HEK293T (cell line): ENCODE data around the gene KAZALD1.

Experiments
- CTCF ChIA-PET: fragments of 350-600 bp; formaldehyde crosslinking; extraction: SDS; loops from one replicate; lab custom pipeline; 2021; ENCODE audit warnings: antibody characterized with exemption, inconsistent platforms; lab: Yijun Ruan, JAX
- POLR2A ChIA-PET: fragments of 350-600 bp; formaldehyde crosslinking; extraction: SDS; loops from one replicate; lab custom pipeline; 2020; ENCODE audit warnings: antibody characterized with exemption, inconsistent platforms; lab: Yijun Ruan, JAX
- DNase-seq: peaks from one replicate; pipeline ENCODE4 v3.0.0; 2012; ENCODE audit warnings: mixed read lengths; ENCODE audit errors: extremely low spot score
- ARNT ChIP-seq: fragments of 450-650 bp; IDR thresholded peaks from 2 replicates; pipeline ENCODE4 v1.6.1; 2017; ENCODE audit warnings: mild to moderate bottlenecking
- BHLHE40 ChIP-seq: fragments of 450-650 bp; IDR thresholded peaks from 2 replicates; pipeline ENCODE4 v1.6.1; 2016; ENCODE audit warnings: mild to moderate bottlenecking, moderate library complexity, borderline replicate concordance
- CTBP1 ChIP-seq: fragments of 450-650 bp; IDR thresholded peaks from 2 replicates; pipeline ENCODE4 v1.6.1; 2016; ENCODE audit warnings: borderline replicate concordance
- ELF4 ChIP-seq: fragments of 450-650 bp; IDR thresholded peaks from 2 replicates; pipeline ENCODE4 v1.6.1; 2017; ENCODE audit warnings: antibody characterized with exemption
- FOXA1 ChIP-seq: fragments of 450-650 bp; IDR thresholded peaks from 2 replicates; pipeline ENCODE4 v1.6.1; 2016; ENCODE audit warnings: mild to moderate bottlenecking
- FOXK2 ChIP-seq: fragments of 450-650 bp; IDR thresholded peaks from 2 replicates; pipeline ENCODE4 v1.6.1; 2016; ENCODE audit warnings: mild to moderate bottlenecking
- FOXM1 ChIP-seq: fragments of 450-650 bp; IDR thresholded peaks from 2 replicates; pipeline ENCODE4 v1.6.1; 2017; ENCODE audit warnings: mild to moderate bottlenecking, borderline replicate concordance
- HDGF ChIP-seq: fragments of 450-650 bp; IDR thresholded peaks from 2 replicates; pipeline ENCODE4 v1.6.1; 2017; ENCODE audit warnings: antibody characterized with exemption, borderline replicate concordance
- L3MBTL2 ChIP-seq: fragments of 450-650 bp; conservative IDR thresholded peaks from 2 replicates; pipeline ENCODE4 v1.6.1; 2016; ENCODE audit warnings: mild to moderate bottlenecking
- LEF1 ChIP-seq: fragments of 450-650 bp; IDR thresholded peaks from 2 replicates; pipeline ENCODE4 v1.6.1; 2017; ENCODE audit warnings: mild to moderate bottlenecking, borderline replicate concordance
- NFRKB ChIP-seq: fragments of 450-650 bp; IDR thresholded peaks from 2 replicates; pipeline ENCODE4 v1.6.1; 2016; ENCODE audit warnings: mild to moderate bottlenecking, moderate library complexity
- PKNOX1 ChIP-seq: fragments of 450-650 bp; IDR thresholded peaks from 2 replicates; pipeline ENCODE4 v1.6.1; 2016
- SP1 ChIP-seq: fragments of 450-650 bp; IDR thresholded peaks from 2 replicates; pipeline ENCODE4 v1.6.1; 2017
- SUZ12 ChIP-seq: fragments of 450-650 bp; IDR thresholded peaks from 2 replicates; pipeline ENCODE4 v1.6.1; 2016; ENCODE audit warnings: mild to moderate bottlenecking
- TARDBP ChIP-seq: fragments of 450-650 bp; IDR thresholded peaks from 2 replicates; pipeline ENCODE4 v1.6.1; 2016
- ZNF384 ChIP-seq: fragments of 450-650 bp; IDR thresholded peaks from 2 replicates; pipeline ENCODE4 v1.6.1; 2016

KAZALD1 gene

GRCh38 chr10:101090597-101090996 lies 28.8 kb downstream of the KAZALD1 start:
- POLR2A ChIA-PET = no interaction called here
- no peak for DNase-seq
- CTCF ChIA-PET = no interaction called here
- TF ChIP-seq FOXA1 (no peak), ELF4 (no peak), TARDBP (no peak), LEF1 (no peak), ARNT (no peak), BHLHE40 (no peak), CTBP1 (no peak), NFRKB (no peak), SP1 (no peak), PKNOX1 (no peak), HDGF (no peak), ZNF384 (no peak), FOXM1 (no peak), FOXK2 (no peak), SUZ12 (no peak), L3MBTL2 (no peak)

- ChIA-PET CTCF (interaction anchor here (0.6 to 9.2 kb wide), 5 partner anchors 51 to 1831 kb away, joined by 3 to 153 read pairs (median 3); no protein-coding TSS in a partner anchor), POLR2A (interaction anchor here (0.6 to 0.9 kb wide), 3 partner anchors 25 to 50 kb away, joined by 3 to 4 read pairs (median 4); no protein-coding TSS in a partner anchor)
- TF ChIP-seq BHLHE40 (no peak), ZNF384 (no peak), SUZ12 (no peak), CTBP1 (no peak)
- no peak for DNase-seq
These were observed 29.9 kb downstream of the KAZALD1 start for GRCh38 chr10:101091546-101092290.

GRCh38 chr10:101092881-101093354 lies 31.1 kb downstream of the KAZALD1 start:
- ChIA-PET CTCF (interaction anchor here (0.9 to 9.2 kb wide), 5 partner anchors 9 to 50 kb away, joined by 3 to 153 read pairs (median 3); no protein-coding TSS in a partner anchor), POLR2A (interaction anchor here (0.8 kb wide), 2 partner anchors 31 to 50 kb away, joined by 3 to 4 read pairs; partner anchors contain the start of gene KAZALD1)
- no peak for TF ChIP-seq SP1
- no peak for TF ChIP-seq TARDBP
- TF ChIP-seq HDGF = no peak
- TF ChIP-seq FOXA1 = no peak
- no peak for TF ChIP-seq ELF4
- no peak for TF ChIP-seq LEF1
- TF ChIP-seq L3MBTL2 = no peak
- TF ChIP-seq CTBP1 = no peak
- TF ChIP-seq FOXK2 = no peak
- no peak for DNase-seq

GRCh38 chr10:101094121-101094879 lies 32.5 kb downstream of the KAZALD1 start:
- ChIA-PET POLR2A (interaction anchor here (1.1 to 5.1 kb wide), 3 partner anchors 15 to 47 kb away, joined by 3 to 40 read pairs (median 3); partner anchors contain the start of gene KAZALD1), CTCF (interaction anchor here (0.5 to 9.2 kb wide), 9 partner anchors 18 to 1334 kb away, joined by 3 to 153 read pairs (median 4); partner anchors contain the start of genes PDZD7 and SFXN3)
- no peak for DNase-seq
- TF ChIP-seq HDGF (no peak), TARDBP (no peak), NFRKB (no peak), FOXM1 (no peak), FOXA1 (no peak), PKNOX1 (no peak), SP1 (no peak), LEF1 (no peak), ARNT (no peak)

GRCh38 chr10:101095004-101095403 lies 33.2 kb downstream of the KAZALD1 start:
- POLR2A ChIA-PET = interaction anchor here (0.7 to 5.1 kb wide), 4 partner anchors 11 to 47 kb away, joined by 3 to 40 read pairs (median 4); partner anchors contain the start of gene KAZALD1
- CTCF ChIA-PET = interaction anchor here (0.5 to 9.2 kb wide), 20 partner anchors 10 to 1334 kb away, joined by 3 to 153 read pairs (median 5); partner anchors contain the start of genes KAZALD1, PDZD7 and SFXN3
- TF ChIP-seq CTBP1 (no peak), FOXK2 (no peak), FOXM1 (no peak), ELF4 (no peak), BHLHE40 (no peak), PKNOX1 (no peak), ARNT (no peak), SP1 (no peak), FOXA1 (no peak), L3MBTL2 (no peak), NFRKB (no peak), ZNF384 (no peak), SUZ12 (no peak), LEF1 (no peak)
- no peak for DNase-seq
